ENCODE results near the gene ZFP30. TPM values are rescaled to one million over a fixed set of nuclear protein-coding genes. Genes with fewer than 3 reads are reported as not detected.
A peak's percentile ranks its signal among the peaks of the same experiment; 100 is the strongest.

ZFP30 gene
- total RNA-seq, 1 donor from 2014 or later: 22.4 TPM

GRCh38 chr19:37655689-37656371 is 565 bp upstream of the ZFP30 start:
- Histone ChIP-seq H3K4me3 (ENCODE audit: low read length in 3 of 3) (peak overlapping the region; percentile 81 to 94 (median 94)), H3K27me3 (ENCODE audit: control insufficient read depth in 3 of 3, insufficient read depth in 3 of 3, low read length in 3 of 3) (no peaks in the 10 kb centered on the region), H3K27ac (ENCODE audit: low read depth, low read length) (peak overlapping the region; percentile 90), H3K9ac (ENCODE audit: low read depth in 1 of 3, low read length in 3 of 3) (peak overlapping the region; percentile 84 to 95 (median 89)), H3K4me1 (ENCODE audit: control insufficient read depth in 3 of 3, insufficient read depth in 3 of 3, low read length in 3 of 3) (peaks cover 4 to 24% (median 19%) of the 10 kb centered on the region in 3 donors), H3K9me3 (ENCODE audit: control insufficient read depth in 3 of 3, low read length in 3 of 3) (peaks cover 0 to 1% (median 0%) of the 10 kb centered on the region in 3 donors), H3K36me3 (ENCODE audit: control insufficient read depth in 3 of 3, insufficient read depth in 3 of 3, low read length in 3 of 3) (no peaks in the 10 kb centered on the region)

GRCh38 chr19:37654629-37655300 is 500 bp downstream of the ZFP30 start:
- peak overlapping the region; percentile 81 to 94 (median 94) for H3K4me3 ChIP-seq (ENCODE audit: low read length in 3 of 3)
- H3K4me1 ChIP-seq (ENCODE audit: control insufficient read depth in 3 of 3, insufficient read depth in 3 of 3, low read length in 3 of 3): peaks cover 4 to 24% (median 19%) of the 10 kb centered on the region in 3 donors
- no peaks in the 10 kb centered on the region for H3K27me3 ChIP-seq (ENCODE audit: control insufficient read depth in 3 of 3, insufficient read depth in 3 of 3, low read length in 3 of 3)
- peak overlapping the region; percentile 84 to 95 (median 94) for H3K9ac ChIP-seq (ENCODE audit: low read depth in 1 of 3, low read length in 3 of 3)
- H3K27ac ChIP-seq (ENCODE audit: low read depth, low read length): peak overlapping the region; percentile 90
- H3K9me3 ChIP-seq (ENCODE audit: control insufficient read depth in 3 of 3, low read length in 3 of 3): no peaks in the 10 kb centered on the region
- no peaks in the 10 kb centered on the region for H3K36me3 ChIP-seq (ENCODE audit: control insufficient read depth in 3 of 3, insufficient read depth in 3 of 3, low read length in 3 of 3)

GRCh38 chr19:37654118-37654517 is 1.1 kb downstream of the ZFP30 start:
- H3K4me1 ChIP-seq (ENCODE audit: control insufficient read depth in 3 of 3, insufficient read depth in 3 of 3, low read length in 3 of 3): peaks cover 4 to 24% (median 19%) of the 10 kb centered on the region in 3 donors
- no peaks in the 10 kb centered on the region for H3K9me3 ChIP-seq (ENCODE audit: control insufficient read depth in 3 of 3, low read length in 3 of 3)
- peaks cover 0 to 4% (median 2%) of the 10 kb centered on the region in 3 donors for H3K36me3 ChIP-seq (ENCODE audit: control insufficient read depth in 3 of 3, insufficient read depth in 3 of 3, low read length in 3 of 3)
- peak overlapping the region; percentile 84 to 95 (median 94) for H3K9ac ChIP-seq (ENCODE audit: low read depth in 1 of 3, low read length in 3 of 3)
- peak overlapping the region; percentile 81 to 94 (median 94) for H3K4me3 ChIP-seq (ENCODE audit: low read length in 3 of 3)
- peak overlapping the region; percentile 90 for H3K27ac ChIP-seq (ENCODE audit: low read depth, low read length)
- no peaks in the 10 kb centered on the region for H3K27me3 ChIP-seq (ENCODE audit: control insufficient read depth in 3 of 3, insufficient read depth in 3 of 3, low read length in 3 of 3)

GRCh38 chr19:37635076-37636056 is 19.9 kb downstream of the ZFP30 start:
- Histone ChIP-seq H3K9me3 (ENCODE audit: control insufficient read depth in 3 of 3, low read length in 3 of 3) (peaks cover 7 to 54% (median 18%) of the 10 kb centered on the region in 3 donors), H3K27me3 (ENCODE audit: control insufficient read depth in 3 of 3, insufficient read depth in 3 of 3, low read length in 3 of 3) (no peaks in the 10 kb centered on the region), H3K27ac (ENCODE audit: low read depth, low read length) (no peak overlapping the region), H3K9ac (ENCODE audit: low read depth in 1 of 3, low read length in 3 of 3) (no peak overlapping the region), H3K4me3 (ENCODE audit: low read length in 3 of 3) (peak overlapping the region in 1 of 3 donors; percentile 61), H3K36me3 (ENCODE audit: control insufficient read depth in 3 of 3, insufficient read depth in 3 of 3, low read length in 3 of 3) (peaks cover 28 to 36% (median 36%) of the 10 kb centered on the region in 3 donors), H3K4me1 (ENCODE audit: control insufficient read depth in 3 of 3, insufficient read depth in 3 of 3, low read length in 3 of 3) (no peaks in the 10 kb centered on the region)

GRCh38 chr19:37594982-37595382 is 60.3 kb downstream of the ZFP30 start:
- Histone ChIP-seq H3K36me3 (ENCODE audit: control insufficient read depth in 3 of 3, insufficient read depth in 3 of 3, low read length in 3 of 3) (peaks cover 14 to 18% (median 16%) of the 10 kb centered on the region in 3 donors), H3K27me3 (ENCODE audit: control insufficient read depth in 3 of 3, insufficient read depth in 3 of 3, low read length in 3 of 3) (no peaks in the 10 kb centered on the region), H3K27ac (ENCODE audit: low read depth, low read length) (peak overlapping the region; percentile 85), H3K4me1 (ENCODE audit: control insufficient read depth in 3 of 3, insufficient read depth in 3 of 3, low read length in 3 of 3) (peaks cover 7 to 17% (median 16%) of the 10 kb centered on the region in 3 donors), H3K4me3 (ENCODE audit: low read length in 3 of 3) (peak overlapping the region; percentile 89 to 99 (median 97)), H3K9ac (ENCODE audit: low read depth in 1 of 3, low read length in 3 of 3) (peak overlapping the region; percentile 88 to 93 (median 92)), H3K9me3 (ENCODE audit: control insufficient read depth in 3 of 3, low read length in 3 of 3) (peaks cover 0 to 6% (median 0%) of the 10 kb centered on the region in 3 donors)

- peaks cover 0 to 6% (median 0%) of the 10 kb centered on the region in 3 donors for H3K9me3 ChIP-seq (ENCODE audit: control insufficient read depth in 3 of 3, low read length in 3 of 3)
- peak within 1 kb of the TSS; percentile 88 to 93 (median 92) for H3K9ac ChIP-seq (ENCODE audit: low read depth in 1 of 3, low read length in 3 of 3)
- no peaks in the 10 kb centered on the region for H3K27me3 ChIP-seq (ENCODE audit: control insufficient read depth in 3 of 3, insufficient read depth in 3 of 3, low read length in 3 of 3)
- peak within 1 kb of the TSS; percentile 89 to 99 (median 97) for H3K4me3 ChIP-seq (ENCODE audit: low read length in 3 of 3)
- peaks cover 7 to 17% (median 16%) of the 10 kb centered on the region in 3 donors for H3K4me1 ChIP-seq (ENCODE audit: control insufficient read depth in 3 of 3, insufficient read depth in 3 of 3, low read length in 3 of 3)
- H3K36me3 ChIP-seq (ENCODE audit: control insufficient read depth in 3 of 3, insufficient read depth in 3 of 3, low read length in 3 of 3): peaks cover 10 to 13% (median 11%) of the 10 kb centered on the region in 3 donors
- peak within 1 kb of the TSS; percentile 85 for H3K27ac ChIP-seq (ENCODE audit: low read depth, low read length)
Measured at GRCh38 chr19:37594304-37594981, 60.8 kb downstream of the ZFP30 start, which contains the start of the genes ZNF540 and ZNF571. Gene ZNF540 (plus strand): TSS chr19:37594876. CDS start chr19:37598448, 3,572 bp downstream. Gene ZNF571 (minus strand): TSS chr19:37594792. CDS start chr19:37586676, 8,116 bp downstream.

- H3K4me1 ChIP-seq (ENCODE audit: control insufficient read depth in 3 of 3, insufficient read depth in 3 of 3, low read length in 3 of 3): peaks cover 7 to 17% (median 16%) of the 10 kb centered on the region in 3 donors
- H3K4me3 ChIP-seq (ENCODE audit: low read length in 3 of 3): peak overlapping the region; percentile 89 to 99 (median 97)
- peaks cover 9 to 10% (median 9%) of the 10 kb centered on the region in 3 donors for H3K36me3 ChIP-seq (ENCODE audit: control insufficient read depth in 3 of 3, insufficient read depth in 3 of 3, low read length in 3 of 3)
- peak overlapping the region; percentile 88 to 93 (median 92) for H3K9ac ChIP-seq (ENCODE audit: low read depth in 1 of 3, low read length in 3 of 3)
- no peaks in the 10 kb centered on the region for H3K27me3 ChIP-seq (ENCODE audit: control insufficient read depth in 3 of 3, insufficient read depth in 3 of 3, low read length in 3 of 3)
- H3K27ac ChIP-seq (ENCODE audit: low read depth, low read length): peak overlapping the region; percentile 85
- peaks cover 0 to 6% (median 2%) of the 10 kb centered on the region in 3 donors for H3K9me3 ChIP-seq (ENCODE audit: control insufficient read depth in 3 of 3, low read length in 3 of 3)
Measured at GRCh38 chr19:37593996-37594303, 61.3 kb downstream of the ZFP30 start.

GRCh38 chr19:37583340-37583739 is 71.9 kb downstream of the ZFP30 start:
- peak overlapping the region in 1 of 3 donors; percentile 28 for H3K4me3 ChIP-seq (ENCODE audit: low read length in 3 of 3)
- H3K36me3 ChIP-seq (ENCODE audit: control insufficient read depth in 3 of 3, insufficient read depth in 3 of 3, low read length in 3 of 3): peaks cover 55 to 80% (median 68%) of the 10 kb centered on the region in 3 donors
- H3K4me1 ChIP-seq (ENCODE audit: control insufficient read depth in 3 of 3, insufficient read depth in 3 of 3, low read length in 3 of 3): no peaks in the 10 kb centered on the region
- H3K27ac ChIP-seq (ENCODE audit: low read depth, low read length): no peak overlapping the region
- no peak overlapping the region for H3K9ac ChIP-seq (ENCODE audit: low read depth in 1 of 3, low read length in 3 of 3)
- H3K27me3 ChIP-seq (ENCODE audit: control insufficient read depth in 3 of 3, insufficient read depth in 3 of 3, low read length in 3 of 3): no peaks in the 10 kb centered on the region
- H3K9me3 ChIP-seq (ENCODE audit: control insufficient read depth in 3 of 3, low read length in 3 of 3): peaks cover 23 to 59% (median 23%) of the 10 kb centered on the region in 3 donors

GRCh38 chr19:37572203-37572602 is 83.1 kb downstream of the ZFP30 start:
- no peak overlapping the region for H3K4me3 ChIP-seq (ENCODE audit: low read length in 3 of 3)
- no peaks in the 10 kb centered on the region for H3K4me1 ChIP-seq (ENCODE audit: control insufficient read depth in 3 of 3, insufficient read depth in 3 of 3, low read length in 3 of 3)
- peaks cover 27 to 59% (median 34%) of the 10 kb centered on the region in 3 donors for H3K9me3 ChIP-seq (ENCODE audit: control insufficient read depth in 3 of 3, low read length in 3 of 3)
- H3K36me3 ChIP-seq (ENCODE audit: control insufficient read depth in 3 of 3, insufficient read depth in 3 of 3, low read length in 3 of 3): peaks cover 22 to 42% (median 30%) of the 10 kb centered on the region in 3 donors
- no peaks in the 10 kb centered on the region for H3K27me3 ChIP-seq (ENCODE audit: control insufficient read depth in 3 of 3, insufficient read depth in 3 of 3, low read length in 3 of 3)
- H3K9ac ChIP-seq (ENCODE audit: low read depth in 1 of 3, low read length in 3 of 3): no peak overlapping the region
- no peak overlapping the region for H3K27ac ChIP-seq (ENCODE audit: low read depth, low read length)

Measured in skeletal muscle tissue (tissue), 4 donors.